ENCODE data around the gene SCAMP2. TPM values are rescaled to one million over a fixed set of nuclear protein-coding genes. Genes with fewer than 3 reads are reported as not detected.

The SCAMP2 gene
- total RNA-seq, 1 experiment from 2014 or later = 55.8 TPM

DNA sequence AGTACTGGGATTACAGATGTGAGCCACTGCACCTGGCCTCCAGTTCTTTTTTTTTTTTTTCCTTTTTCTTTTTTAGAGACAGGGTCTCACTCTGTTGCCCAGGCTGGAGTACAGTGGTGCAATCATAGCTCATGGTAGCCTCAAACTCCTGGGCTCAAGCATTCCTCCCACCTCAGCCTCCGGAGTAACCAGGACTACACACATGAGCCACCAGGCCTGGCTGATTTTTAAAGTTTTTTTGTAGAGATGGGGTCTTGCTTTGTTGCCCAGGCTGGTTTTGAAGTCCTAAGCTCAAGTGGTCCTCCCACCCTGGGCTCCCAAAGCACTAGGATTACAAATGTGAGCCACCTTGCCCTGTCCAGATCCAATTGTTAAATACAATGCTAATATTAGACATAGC lies 16.6 kb downstream of the SCAMP2 start (continued):
- TF ChIP-seq FOSL1 (IDR thresholded peaks at IDR 0.05; ENCODE audit: low read depth) (no peak), ZBTB33 (IDR thresholded peaks at IDR 0.05; ENCODE audit: extremely low read depth, insufficient replicate concordance, low read length) (no peak)
- TF ChIP-seq, protein P1, sequence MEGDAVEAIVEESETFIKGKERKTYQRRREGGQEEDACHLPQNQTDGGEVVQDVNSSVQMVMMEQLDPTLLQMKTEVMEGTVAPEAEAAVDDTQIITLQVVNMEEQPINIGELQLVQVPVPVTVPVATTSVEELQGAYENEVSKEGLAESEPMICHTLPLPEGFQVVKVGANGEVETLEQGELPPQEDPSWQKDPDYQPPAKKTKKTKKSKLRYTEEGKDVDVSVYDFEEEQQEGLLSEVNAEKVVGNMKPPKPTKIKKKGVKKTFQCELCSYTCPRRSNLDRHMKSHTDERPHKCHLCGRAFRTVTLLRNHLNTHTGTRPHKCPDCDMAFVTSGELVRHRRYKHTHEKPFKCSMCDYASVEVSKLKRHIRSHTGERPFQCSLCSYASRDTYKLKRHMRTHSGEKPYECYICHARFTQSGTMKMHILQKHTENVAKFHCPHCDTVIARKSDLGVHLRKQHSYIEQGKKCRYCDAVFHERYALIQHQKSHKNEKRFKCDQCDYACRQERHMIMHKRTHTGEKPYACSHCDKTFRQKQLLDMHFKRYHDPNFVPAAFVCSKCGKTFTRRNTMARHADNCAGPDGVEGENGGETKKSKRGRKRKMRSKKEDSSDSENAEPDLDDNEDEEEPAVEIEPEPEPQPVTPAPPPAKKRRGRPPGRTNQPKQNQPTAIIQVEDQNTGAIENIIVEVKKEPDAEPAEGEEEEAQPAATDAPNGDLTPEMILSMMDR (IDR thresholded peaks at IDR 0.05 in 2 of 3, conservative IDR thresholded peaks at IDR 0.05 in 1 of 3; ENCODE audit: borderline replicate concordance in 1 of 3, insufficient read depth in 1 of 3, low read depth in 2 of 3, low read length in 2 of 3) = no peak

- TF ChIP-seq CEBPB (IDR thresholded peaks at IDR 0.05; ENCODE audit: low read depth) (no peak), ZFX (IDR thresholded peaks at IDR 0.05) (no peak), ZBTB33 (IDR thresholded peaks at IDR 0.05; ENCODE audit: extremely low read depth, insufficient replicate concordance, low read length) (no peak), YY1 (IDR thresholded peaks at IDR 0.05; ENCODE audit: extremely low read depth, insufficient replicate concordance, low read depth, low read length) (no peak), JUND (IDR thresholded peaks at IDR 0.05) (no peak), TCF7L2 (IDR thresholded peaks at IDR 0.05; ENCODE audit: borderline replicate concordance, extremely low read depth, insufficient read depth, insufficient read length) (no peak), ELF1 (IDR thresholded peaks at IDR 0.05; ENCODE audit: borderline replicate concordance, low read depth) (no peak), POLR2AphosphoS5 (IDR thresholded peaks at IDR 0.05; ENCODE audit: low read depth, low read length) (no peak), POLR2A (IDR thresholded peaks at IDR 0.05; ENCODE audit: borderline replicate concordance, extremely low read depth, insufficient read depth, insufficient read length) (no peak), MAX (IDR thresholded peaks at IDR 0.05) (no peak)
- TF ChIP-seq, protein P2, sequence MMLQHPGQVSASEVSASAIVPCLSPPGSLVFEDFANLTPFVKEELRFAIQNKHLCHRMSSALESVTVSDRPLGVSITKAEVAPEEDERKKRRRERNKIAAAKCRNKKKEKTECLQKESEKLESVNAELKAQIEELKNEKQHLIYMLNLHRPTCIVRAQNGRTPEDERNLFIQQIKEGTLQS (IDR thresholded peaks at IDR 0.05) = no peak
- TF ChIP-seq, protein P1 (IDR thresholded peaks at IDR 0.05 in 2 of 3, conservative IDR thresholded peaks at IDR 0.05 in 1 of 3; ENCODE audit: borderline replicate concordance in 1 of 3, insufficient read depth in 1 of 3, low read depth in 2 of 3, low read length in 2 of 3) = no peak
Measured at GRCh38 chr15:74855857-74856256, 17.3 kb downstream of the SCAMP2 start.

More at GRCh38 chr15:74855857-74856256, 17.3 kb downstream of the SCAMP2 start:
- intact Hi-C loops (cut with micrococcal nuclease) = no loop called here
- Histone ChIP-seq H2AFZ (ENCODE audit: low read depth, low read length, poor library complexity, severe bottlenecking) (no peak overlapping the region), H3K27ac (ENCODE audit: low read depth, low read length) (no peak overlapping the region), H3K4me2 (ENCODE audit: low read length) (no peak overlapping the region), H3K4me1 (ENCODE audit: control insufficient read depth in 1 of 2, insufficient read depth in 2 of 2, low read length in 2 of 2) (peaks cover 0 to 32% of the 10 kb centered on the region in 2 experiments; a peak in 3 of 4 replicates), H3K9me2 (ENCODE audit: insufficient read depth) (no peaks in the 10 kb centered on the region), H3K27me3 (ENCODE audit: insufficient read depth, low read length) (no peaks in the 10 kb centered on the region), H3K36me3 (ENCODE audit: control insufficient read depth in 1 of 2, insufficient read depth in 2 of 2, low read length in 2 of 2) (peaks cover 11 to 20% of the 10 kb centered on the region in 2 experiments; a peak in 3 of 4 replicates), H3K4me3 (replicated peaks in 1 of 2; ENCODE audit: low read depth in 1 of 2, low read length in 2 of 2) (no peak overlapping the region), H4K20me1 (ENCODE audit: insufficient read depth) (no peaks in the 10 kb centered on the region), H3K9me3 (ENCODE audit: control insufficient read depth in 1 of 2, insufficient read depth in 1 of 2, low read depth in 1 of 2, low read length in 2 of 2) (no peaks in the 10 kb centered on the region), H3K9ac (ENCODE audit: low read length) (no peak overlapping the region), H3K79me2 (ENCODE audit: insufficient read depth, low read length) (peaks cover 14% of the 10 kb centered on the region)
- DNase-seq (ENCODE audit: low read depth, low spot score) (no peak), ATAC-seq (no peak)
- CTCF ChIA-PET = interaction anchor here (0.7 kb wide), 2 partner anchors 22 to 85 kb away, joined by 3 to 5 read pairs; no protein-coding TSS in a partner anchor
- no TSS peak for BruUV-seq (replicated peaks)
- RAD21 ChIA-PET (ENCODE audit: low non-redundant PET in 1 of 2, low total read pairs in 2 of 2, uncharacterized antibody in 2 of 2, unreplicated experiment in 2 of 2) = interaction anchor here in 1 of 2 experiments (0.7 kb wide), 1 partner anchor 95 kb away, joined by 3 read pairs; no protein-coding TSS in a partner anchor
- POLR2A ChIA-PET = interaction anchor here (0.7 to 1.1 kb wide), 2 partner anchors 10 to 12 kb away, joined by 3 read pairs; no protein-coding TSS in a partner anchor

Data from HCT116 (cell line).